ENCODE data around the gene BGN.

GRCh38 chrX:153519569-153520286 lies 24.9 kb downstream of the BGN start:
- no peak for TF ChIP-seq CTCF (conservative IDR thresholded peaks at IDR 0.05; ENCODE audit: low read length)
- TF ChIP-seq EZH2phosphoT487 (IDR thresholded peaks at IDR 0.05; ENCODE audit: borderline replicate concordance, low read depth, low read length), result no peak
